Retina (tissue), 1 donor: Measurements from ENCODE around the gene MAP4K3.
"Not testable (repeated sequence)": the region's sequence is repeated elsewhere in the genome, so short reads cannot be mapped to it uniquely, and the experiment has no call there.

Experiments used
- DNase-seq: peaks from one replicate; pipeline ENCODE4 v3.0.0-alpha.2; 2016

MAP4K3 gene

GRCh38 chr2:39407516-39408296, 29.4 kb downstream of the MAP4K3 start:
- no peak for DNase-seq

GRCh38 chr2:39405364-39405763, 31.7 kb downstream of the MAP4K3 start:
- DNase-seq = no peak

DNA sequence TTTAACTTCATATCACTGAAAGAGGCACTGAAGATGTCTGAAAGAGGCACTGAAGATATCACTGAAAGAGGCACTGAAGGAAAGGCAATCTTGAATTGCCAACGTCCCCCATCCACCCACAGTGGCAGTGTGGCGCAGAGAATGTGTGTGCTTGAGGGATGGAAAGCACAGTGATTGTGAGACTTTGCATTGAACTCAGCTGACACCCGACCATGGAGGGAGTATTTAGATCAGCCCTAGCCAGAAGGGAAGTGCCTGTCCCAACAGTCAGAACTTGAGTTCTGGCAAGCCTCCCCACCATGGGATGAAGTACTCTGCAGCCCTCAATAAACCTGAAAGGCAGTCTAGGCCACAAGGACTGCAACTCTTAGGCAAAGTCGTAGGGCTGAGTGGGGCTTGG, 33.8 kb downstream of the MAP4K3 start:
- DNase-seq = no peak

- no peak for DNase-seq
Observed at GRCh38 chr2:39401319-39401718, 35.8 kb downstream of the MAP4K3 start.

DNA sequence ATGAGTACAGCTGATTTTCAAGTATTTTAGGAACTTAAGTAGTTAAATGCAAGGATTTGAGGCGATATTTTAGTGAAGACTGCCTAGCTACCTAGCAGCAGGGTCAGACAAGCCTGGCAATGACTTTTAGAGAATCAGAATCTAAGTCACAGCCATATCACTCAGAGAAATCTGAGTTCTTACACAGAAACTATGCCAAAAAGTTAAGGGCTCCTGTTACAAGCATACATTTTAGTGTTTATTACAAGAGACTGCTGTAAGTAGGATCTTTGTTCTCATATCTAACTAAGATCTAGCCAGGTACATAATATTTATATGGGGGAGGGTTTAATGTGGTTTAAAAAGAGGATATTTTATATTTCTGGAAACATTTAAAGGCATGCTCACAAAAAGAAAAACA, 37.5 kb downstream of the MAP4K3 start:
- DNase-seq = no peak

GRCh38 chr2:39395313-39395712, 41.8 kb downstream of the MAP4K3 start:
- no peak for DNase-seq

- DNase-seq = no peak
Observed at GRCh38 chr2:39394516-39394961, 42.5 kb downstream of the MAP4K3 start.

GRCh38 chr2:39392672-39393071, 44.4 kb downstream of the MAP4K3 start:
- no peak for DNase-seq

DNA sequence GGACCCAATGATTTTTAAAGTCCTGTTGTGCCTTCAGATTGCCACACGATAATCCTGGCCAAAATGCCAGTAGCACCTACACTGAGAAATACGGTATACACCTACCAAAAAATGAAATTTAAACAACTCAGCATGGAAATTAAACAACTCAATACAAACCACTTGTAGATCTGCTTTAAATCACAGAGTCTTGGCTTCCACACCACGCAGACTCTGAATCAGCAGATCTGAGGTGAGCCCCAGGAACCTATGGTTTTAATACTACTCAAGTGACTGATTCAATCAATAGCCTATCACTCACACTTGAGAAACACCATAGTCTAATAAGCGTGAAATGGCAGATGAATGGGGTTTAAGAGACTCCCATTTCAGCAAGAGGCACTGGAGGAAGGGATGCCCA, 46.9 kb downstream of the MAP4K3 start:
- DNase-seq = no peak

- DNase-seq = no peak
Observed at GRCh38 chr2:39386064-39386463, 51.0 kb downstream of the MAP4K3 start.

- DNase-seq = no peak
Observed at GRCh38 chr2:39385172-39385571, 51.9 kb downstream of the MAP4K3 start.

GRCh38 chr2:39384071-39384470, 53.0 kb downstream of the MAP4K3 start:
- not testable (repeated sequence) for DNase-seq

GRCh38 chr2:39383146-39383545, 53.9 kb downstream of the MAP4K3 start:
- no peak for DNase-seq

GRCh38 chr2:39381653-39382052, 55.4 kb downstream of the MAP4K3 start:
- no peak for DNase-seq

DNA sequence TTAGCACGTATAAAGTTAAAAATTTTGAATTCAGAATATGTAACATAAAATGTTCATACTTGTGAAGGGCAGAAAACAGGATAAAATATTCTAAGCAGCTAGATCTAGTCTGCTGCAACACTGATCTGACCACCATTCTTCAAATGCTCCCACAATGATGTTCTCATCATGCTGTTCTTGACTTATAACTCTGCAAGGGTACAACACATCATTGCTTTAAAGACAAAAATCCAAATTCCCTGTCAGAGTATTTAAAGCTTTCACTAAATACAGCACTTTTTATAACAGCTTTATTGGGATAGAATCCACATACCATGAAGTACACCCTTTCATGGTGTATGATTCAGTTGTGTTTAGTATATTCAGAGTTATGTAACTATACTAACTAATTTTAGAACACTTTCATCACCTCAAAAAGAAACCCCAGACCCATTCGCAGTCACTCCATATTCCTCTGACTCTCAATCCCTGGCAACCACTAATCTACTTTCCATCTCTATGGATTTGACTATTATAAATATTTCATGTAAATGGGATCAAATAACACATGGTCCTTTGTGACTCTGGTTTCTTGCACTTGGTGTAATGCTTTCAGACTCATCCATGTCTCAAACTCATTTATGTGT, 56.4 kb downstream of the MAP4K3 start:
- DNase-seq = no peak

DNA sequence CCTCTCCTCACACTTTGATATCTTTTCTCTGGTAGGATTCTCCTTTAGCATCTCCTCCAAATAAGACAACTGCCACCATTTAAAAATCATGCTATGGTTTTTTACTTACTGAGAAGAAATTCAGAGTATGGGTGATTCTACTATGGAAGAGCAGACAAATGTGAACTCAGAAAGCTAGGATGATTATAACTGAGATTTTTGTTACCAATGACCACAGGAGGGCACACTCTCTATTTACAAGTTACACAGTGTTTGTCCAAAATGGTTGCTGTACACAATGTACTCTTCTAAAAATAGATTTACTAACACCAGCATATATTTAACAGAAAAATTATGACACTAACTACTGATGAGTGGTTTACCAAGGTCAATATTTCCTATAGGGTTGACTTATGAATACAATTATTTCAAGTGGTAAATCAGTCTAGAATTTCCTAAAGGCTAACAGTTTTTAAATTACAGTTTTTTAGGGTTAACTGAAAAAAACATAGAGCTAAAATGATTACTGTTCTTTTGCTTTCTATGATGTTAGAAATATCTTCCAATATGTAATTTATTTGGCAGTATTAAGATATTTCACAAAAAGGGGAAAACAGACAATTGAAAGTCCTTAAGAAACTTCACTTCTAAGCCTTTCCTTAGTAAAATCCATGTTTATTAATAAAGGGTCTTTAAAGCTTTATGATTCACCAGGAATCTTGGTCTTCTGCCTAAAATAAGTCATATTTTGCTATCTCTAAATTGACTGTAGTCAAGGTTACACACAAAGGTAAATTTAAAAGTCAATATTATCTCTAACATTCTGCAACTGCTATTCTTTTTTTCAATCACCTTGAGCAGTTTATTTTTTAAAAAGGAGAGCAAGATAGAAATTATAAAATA, 57.2 kb downstream of the MAP4K3 start:
- DNase-seq = no peak

- DNase-seq = no peak
Observed at GRCh38 chr2:39378968-39379367, 58.1 kb downstream of the MAP4K3 start.

DNA sequence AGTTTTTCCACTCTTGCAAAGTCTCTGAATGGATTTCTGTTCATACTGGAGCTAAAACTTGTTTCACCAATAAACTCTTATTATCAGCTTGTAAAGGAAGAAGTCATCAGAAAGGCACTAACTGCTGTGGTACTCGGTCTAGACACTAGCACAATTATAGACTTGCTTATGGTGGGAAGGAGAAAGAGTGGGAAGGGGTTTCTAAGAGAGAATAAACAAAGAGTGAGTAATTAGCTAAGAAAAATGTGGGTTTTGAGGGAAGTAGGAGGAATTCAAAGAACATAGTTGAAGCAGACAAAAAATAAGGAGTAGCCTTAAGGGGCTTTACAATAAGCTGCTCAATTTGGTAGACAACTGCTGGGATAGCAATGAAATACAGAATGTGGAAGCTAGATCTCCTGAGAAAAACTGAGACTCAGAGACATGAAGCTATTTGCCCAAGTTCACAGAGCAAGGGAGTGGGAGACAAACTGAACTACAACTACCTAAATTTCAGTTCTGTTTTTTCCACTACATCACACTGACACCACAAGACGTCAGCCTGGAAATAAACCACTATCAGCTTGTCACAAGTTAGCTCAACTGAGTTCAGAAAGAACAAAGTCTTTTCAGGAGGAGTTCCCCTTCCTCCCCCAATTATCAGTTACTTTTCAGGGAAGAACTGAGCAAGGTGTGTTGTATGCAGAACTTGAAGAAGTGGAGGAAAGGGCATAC, 59.7 kb downstream of the MAP4K3 start:
- no peak for DNase-seq

DNA sequence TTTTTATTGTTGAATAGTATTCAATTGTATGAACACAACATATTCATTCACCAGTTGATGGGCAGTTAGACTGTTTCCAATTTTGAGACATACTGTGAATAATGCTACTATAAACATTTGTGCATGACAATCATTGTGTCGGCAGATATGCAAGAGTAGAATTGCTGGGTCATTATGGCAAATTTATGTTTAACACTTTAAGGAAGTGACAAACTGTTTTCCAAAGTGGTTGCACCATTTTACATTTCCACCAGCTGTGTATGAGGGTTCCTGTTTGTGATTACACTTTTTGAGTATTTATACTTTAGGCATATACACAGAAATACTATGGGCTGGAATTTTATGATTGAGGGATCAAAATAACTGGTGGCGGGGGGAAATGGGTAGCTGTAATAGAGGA, 61.2 kb downstream of the MAP4K3 start:
- no peak for DNase-seq

- no peak for DNase-seq
Observed at GRCh38 chr2:39373181-39373802, 63.8 kb downstream of the MAP4K3 start.

- DNase-seq = no peak
Observed at GRCh38 chr2:39370101-39370500, 67.0 kb downstream of the MAP4K3 start.

GRCh38 chr2:39368846-39369245, 68.2 kb downstream of the MAP4K3 start:
- DNase-seq = no peak
